Uterus (tissue), 4 donors: ENCODE measurements around the gene GKN2. TPM values are rescaled to one million over a fixed set of nuclear protein-coding genes. Genes with fewer than 3 reads are reported as not detected.

Source experiments
- DNase-seq, 2 donors: peaks; one replicate each; pipeline ENCODE4 v3.0.0-alpha.2; 2019 to 2020
- H3K27ac ChIP-seq, 2 donors: fragments of 200-600 bp; sonication (generic); 1 replicate in 1 of 2; 2 replicates in 1 of 2; pipeline ENCODE4 v1.5.1; 2016 to 2018
- H3K27me3 ChIP-seq, 2 donors: fragments of 200-600 bp; sonication (generic); one replicate each; pipeline ENCODE4 v1.5.1; 2018 to 2019; ENCODE audit warnings: control low read depth in 1 of 2
- H3K36me3 ChIP-seq, 2 donors: fragments of 200-600 bp; sonication (generic); one replicate each; pipeline ENCODE4 v1.5.1; 2019; ENCODE audit warnings: control low read depth in 1 of 2
- H3K4me1 ChIP-seq, 2 donors: fragments of 200-600 bp; sonication (generic); one replicate each; pipeline ENCODE4 v1.5.1; 2018 to 2019; ENCODE audit warnings: control low read depth in 1 of 2
- H3K4me3 ChIP-seq, 2 donors: fragments of 200-600 bp; sonication (generic); 1 replicate in 1 of 2; 2 replicates in 1 of 2; pipeline ENCODE4 v1.5.1; 2018 to 2019; ENCODE audit warnings: mild to moderate bottlenecking in 1 of 2
- H3K9me3 ChIP-seq, 2 donors: fragments of 200-600 bp; sonication (generic); one replicate each; pipeline ENCODE4 v1.5.1; 2019; ENCODE audit warnings: control low read depth in 1 of 2
- CTCF ChIP-seq, 4 experiments: fragments of 200-600 bp in 2 of 4; fragments of 450-650 bp in 2 of 4; sonication (generic) in 2 of 4; IDR thresholded peaks; one replicate each; pipeline ENCODE4 v1.5.1; 2016 to 2019; ENCODE audit warnings: antibody characterized with exemption in 4 of 4, mild to moderate bottlenecking in 2 of 4, moderate library complexity in 1 of 4
- POLR2A ChIP-seq, 2 donors: fragments of 450-650 bp; IDR thresholded peaks; one replicate each; pipeline ENCODE4 v1.6.1; 2016; ENCODE audit warnings: antibody characterized with exemption in 2 of 2, mild to moderate bottlenecking in 1 of 2, moderate library complexity in 1 of 2
- intact Hi-C: fragments of 100-400 bp; cut with DNase I; formaldehyde crosslinking; loops from one replicate; pipeline ENCODE4 v1.15.1; 2023; ENCODE audit warnings: low total_unique reads
- total RNA-seq, 4 donors: library from RNA; depleted of rRNA in 3 of 4; stranded (reverse); fragments of >200 nt in 3 of 4; gene quantifications; one replicate each; pipeline versions ENCODE4 v1.1.0 to v1.2.4, GENCODE V29; 2014 to 2023
- donor health status: DM: yes; HTN: yes; CAD: no.

The GKN2 gene
- total RNA-seq, 4 donors from 2014 or later, result not detected

DNA sequence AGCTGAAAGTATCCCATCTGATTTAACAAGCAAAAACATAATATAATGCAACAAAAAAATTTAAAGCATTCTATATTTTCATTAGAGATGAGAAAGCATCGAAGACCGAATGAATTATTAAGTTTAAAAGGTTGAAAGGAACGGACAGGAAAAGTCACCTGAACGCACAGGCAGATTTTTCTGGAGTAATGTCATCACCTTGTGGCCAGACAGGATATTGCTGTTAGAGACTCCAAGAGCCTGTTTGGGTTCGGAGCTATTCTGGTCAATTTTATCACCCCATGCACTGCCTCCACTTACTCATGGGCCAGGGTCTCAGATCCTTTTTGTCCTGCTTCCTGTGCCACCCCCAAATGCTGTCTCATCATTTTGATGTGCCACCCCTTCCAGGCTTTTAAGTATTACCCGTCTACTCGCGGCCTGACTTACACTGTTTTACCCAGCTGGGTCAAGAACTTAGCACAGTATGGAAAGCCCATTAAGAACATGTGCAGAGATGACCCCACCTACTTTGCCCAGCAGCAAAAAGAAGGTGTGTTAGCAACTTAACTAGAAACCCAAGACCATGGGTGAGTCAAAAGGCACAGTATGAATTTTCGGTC is 27.3 kb downstream of the GKN2 start:
- DNase-seq, result no peak
- no peaks in the 10 kb centered on the region for H3K9me3 ChIP-seq
- intact Hi-C loops, result loop anchor here (5.0 kb wide), 1 partner anchor 173 kb away; no protein-coding TSS in a partner anchor
- H3K4me3 ChIP-seq, result no peak overlapping the region
- no peaks in the 10 kb centered on the region for H3K27me3 ChIP-seq
- H3K36me3 ChIP-seq, result no peaks in the 10 kb centered on the region
- H3K4me1 ChIP-seq, result no peaks in the 10 kb centered on the region
- no peak overlapping the region for H3K27ac ChIP-seq
- TF ChIP-seq CTCF (IDR thresholded peaks at IDR 0.05) (peak; percentile 73 to 88 (median 84)), POLR2A (IDR thresholded peaks at IDR 0.05) (no peak)

DNA sequence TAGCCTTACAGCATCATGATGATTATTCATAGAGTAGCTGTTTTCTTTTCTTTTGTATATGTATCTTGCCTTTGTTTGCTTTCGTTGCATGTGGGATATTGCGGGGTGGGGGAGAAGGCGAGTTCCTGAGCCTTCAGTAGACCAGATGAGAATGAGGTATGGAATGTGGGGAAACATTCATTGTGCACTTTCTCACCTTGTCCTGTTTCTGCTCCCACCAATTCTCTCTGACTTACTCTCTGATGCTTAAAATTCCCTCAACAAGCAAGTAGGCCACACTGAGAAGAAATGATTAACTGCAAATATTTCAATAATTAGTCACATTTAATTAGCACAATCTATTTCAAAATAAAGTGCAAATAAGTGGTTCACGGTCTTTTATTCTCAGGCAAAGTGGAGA is 31.0 kb downstream of the GKN2 start:
- intact Hi-C loops, result no loop called here

GRCh38 chr2:68920481-68921170 is 32.1 kb downstream of the GKN2 start:
- Histone ChIP-seq H3K27me3 (no peaks in the 10 kb centered on the region), H3K27ac (no peak overlapping the region), H3K9me3 (no peaks in the 10 kb centered on the region), H3K36me3 (no peaks in the 10 kb centered on the region), H3K4me1 (no peaks in the 10 kb centered on the region), H3K4me3 (no peak overlapping the region)
- intact Hi-C loops, result no loop called here
- DNase-seq, result no peak
- TF ChIP-seq CTCF (IDR thresholded peaks at IDR 0.05), result no peak
- TF ChIP-seq POLR2A (IDR thresholded peaks at IDR 0.05), result no peak

More for the DNA sequence above, 31.0 kb downstream of the GKN2 start:
- Histone ChIP-seq H3K4me3 (no peak overlapping the region), H3K4me1 (no peaks in the 10 kb centered on the region), H3K36me3 (no peaks in the 10 kb centered on the region), H3K9me3 (no peaks in the 10 kb centered on the region), H3K27ac (no peak overlapping the region), H3K27me3 (no peaks in the 10 kb centered on the region)
- DNase-seq, result no peak
- TF ChIP-seq CTCF (IDR thresholded peaks at IDR 0.05) (no peak), POLR2A (IDR thresholded peaks at IDR 0.05) (no peak)

- intact Hi-C loops, result loop anchor here (5.0 kb wide), 1 partner anchor 171 kb away; no protein-coding TSS in a partner anchor
- Histone ChIP-seq H3K4me1 (no peaks in the 10 kb centered on the region), H3K27me3 (no peaks in the 10 kb centered on the region), H3K27ac (no peak overlapping the region), H3K4me3 (no peak overlapping the region), H3K9me3 (no peaks in the 10 kb centered on the region), H3K36me3 (no peaks in the 10 kb centered on the region)
- TF ChIP-seq CTCF (IDR thresholded peaks at IDR 0.05), result no peak
- no peak for TF ChIP-seq POLR2A (IDR thresholded peaks at IDR 0.05)
- DNase-seq, result no peak
Observed at GRCh38 chr2:68918497-68918896, 34.2 kb downstream of the GKN2 start.

DNA sequence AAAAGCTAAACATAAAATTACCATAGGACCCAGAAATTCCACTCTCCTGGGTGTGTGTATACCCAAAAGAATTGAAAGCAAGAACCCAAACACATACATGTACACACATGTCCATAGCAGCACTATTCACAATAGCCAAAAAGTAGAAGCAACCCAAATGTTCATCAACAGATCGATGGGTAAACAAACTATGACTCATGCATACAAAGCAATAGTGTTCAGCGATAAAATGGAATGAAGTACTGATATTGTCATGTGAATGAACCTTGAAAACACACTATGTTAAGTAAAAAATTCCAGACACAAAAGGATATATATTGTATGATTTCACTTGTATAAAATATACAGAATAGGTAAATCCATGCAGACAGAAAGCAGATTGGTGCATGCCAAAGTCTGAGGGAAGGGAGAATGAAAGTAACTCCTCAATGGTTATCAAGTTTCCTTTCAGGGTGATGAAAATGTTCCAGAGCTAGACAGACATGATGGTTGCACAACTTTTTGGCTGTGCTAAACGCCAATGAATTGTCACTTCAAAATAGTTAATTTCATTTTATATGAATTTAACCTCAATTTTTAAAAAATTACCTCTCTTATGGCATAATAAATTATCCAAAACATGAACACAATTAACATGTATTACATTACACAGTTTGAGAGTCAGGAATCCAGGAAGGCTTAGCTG is 35.5 kb downstream of the GKN2 start:
- Histone ChIP-seq H3K27ac (no peak overlapping the region), H3K4me1 (no peaks in the 10 kb centered on the region), H3K36me3 (no peaks in the 10 kb centered on the region), H3K9me3 (no peaks in the 10 kb centered on the region), H3K27me3 (no peaks in the 10 kb centered on the region), H3K4me3 (no peak overlapping the region)
- no peak for TF ChIP-seq POLR2A (IDR thresholded peaks at IDR 0.05)
- no peak for TF ChIP-seq CTCF (IDR thresholded peaks at IDR 0.05)
- DNase-seq, result no peak
- intact Hi-C loops, result loop anchor here (5.0 kb wide), 1 partner anchor 170 kb away; no protein-coding TSS in a partner anchor
